ENCODE data around the gene CPLX4. TPM values are rescaled to one million over a fixed set of nuclear protein-coding genes. Genes with fewer than 3 reads are reported as not detected.

Gene CPLX4
- total RNA-seq, 1 donor from 2014 or later: not detected

- ATAC-seq (ENCODE audit: poor library complexity): no peak
These were observed 6.8 kb downstream of the CPLX4 start for GRCh38 chr18:59311631-59312030.

GRCh38 chr18:59308938-59309260 lies 9.6 kb downstream of the CPLX4 start:
- no peak for ATAC-seq (ENCODE audit: poor library complexity)
- DNase-seq: no peak
- intact Hi-C loops (cut with DNase I): loop anchor here (2.0 kb wide), 1 partner anchor 94 kb away; no protein-coding TSS in a partner anchor

More at GRCh38 chr18:59311631-59312030, 6.8 kb downstream of the CPLX4 start:
- intact Hi-C loops (cut with DNase I): no loop called here
- no peak for DNase-seq

DNA sequence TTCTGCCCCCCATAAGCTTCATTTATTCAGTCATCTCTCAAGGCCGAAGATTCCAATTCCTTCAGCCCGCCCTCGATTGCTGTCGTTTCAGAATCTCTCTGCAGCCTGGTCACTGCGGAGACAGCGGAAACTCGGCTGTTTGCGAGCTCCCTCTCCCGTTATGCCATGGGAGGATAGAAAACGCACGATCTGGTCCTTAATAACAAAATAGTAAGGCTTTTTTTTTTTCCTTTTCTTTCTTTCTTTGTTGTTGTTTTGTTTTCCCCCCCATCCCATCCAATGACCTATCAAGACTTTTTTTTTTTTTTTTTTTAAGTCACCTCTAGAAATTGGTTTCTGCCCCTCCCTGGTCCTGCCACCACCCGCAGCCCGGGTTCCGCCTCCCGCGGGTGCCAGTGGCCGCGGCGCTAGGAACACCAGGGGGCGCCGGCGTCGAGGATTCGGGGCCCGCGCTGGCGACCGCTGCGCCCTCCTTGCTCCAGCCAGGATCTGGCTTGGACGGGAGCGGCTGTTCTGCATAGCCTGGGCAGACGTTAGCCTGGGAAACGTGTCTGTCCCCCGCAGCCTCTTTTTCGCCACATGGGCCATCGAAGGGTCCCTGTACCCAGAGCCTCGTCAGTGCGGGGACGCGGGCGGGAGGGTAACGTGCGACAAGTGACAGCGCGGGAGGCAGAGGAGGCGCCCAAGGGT lies 10.1 kb downstream of the CPLX4 start:
- DNase-seq: peak; percentile 87
- peak; percentile 100 for ATAC-seq (ENCODE audit: poor library complexity)
- intact Hi-C loops (cut with DNase I): loop anchor here (2.0 kb wide), 1 partner anchor 94 kb away; no protein-coding TSS in a partner anchor

- intact Hi-C loops (cut with DNase I): no loop called here
- ATAC-seq (ENCODE audit: poor library complexity) (no peak), DNase-seq (no peak)
These were observed 11.8 kb downstream of the CPLX4 start for GRCh38 chr18:59306640-59307039.

GRCh38 chr18:59305295-59305694 lies 13.2 kb downstream of the CPLX4 start:
- intact Hi-C loops (cut with DNase I): no loop called here
- ATAC-seq (ENCODE audit: poor library complexity) (no peak), DNase-seq (no peak)

DNA sequence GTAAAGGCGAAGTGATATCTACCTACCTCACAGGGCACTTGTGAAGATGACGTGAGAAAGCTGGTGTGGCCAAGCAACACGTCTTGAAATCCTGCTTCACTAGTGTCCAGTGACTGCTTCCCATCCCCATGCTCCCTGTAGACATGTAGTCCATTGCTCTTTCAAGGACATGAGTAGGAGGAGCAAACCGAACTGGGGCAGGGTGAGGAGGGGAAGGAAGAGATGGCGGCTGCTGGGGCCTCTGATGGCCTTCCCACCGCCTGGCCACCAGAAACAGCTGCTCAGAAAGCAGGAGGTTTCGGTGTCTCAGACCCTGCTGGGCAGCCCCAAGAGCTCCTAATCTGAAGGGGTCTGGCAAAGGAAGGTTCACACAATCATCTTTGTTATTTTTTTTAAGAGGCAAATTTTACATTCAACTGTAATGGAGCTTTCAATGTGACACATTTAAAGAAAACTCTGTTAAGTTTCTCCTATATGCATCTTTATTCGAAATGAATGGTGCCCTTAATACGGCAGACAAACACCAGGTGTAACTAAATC lies 14.7 kb downstream of the CPLX4 start:
- ATAC-seq (ENCODE audit: poor library complexity) (no peak), DNase-seq (no peak)
- intact Hi-C loops (cut with DNase I): no loop called here

- no peak for DNase-seq
- ATAC-seq (ENCODE audit: poor library complexity): no peak
- intact Hi-C loops (cut with DNase I): no loop called here
These were observed 15.4 kb downstream of the CPLX4 start for GRCh38 chr18:59303006-59303405.

DNA sequence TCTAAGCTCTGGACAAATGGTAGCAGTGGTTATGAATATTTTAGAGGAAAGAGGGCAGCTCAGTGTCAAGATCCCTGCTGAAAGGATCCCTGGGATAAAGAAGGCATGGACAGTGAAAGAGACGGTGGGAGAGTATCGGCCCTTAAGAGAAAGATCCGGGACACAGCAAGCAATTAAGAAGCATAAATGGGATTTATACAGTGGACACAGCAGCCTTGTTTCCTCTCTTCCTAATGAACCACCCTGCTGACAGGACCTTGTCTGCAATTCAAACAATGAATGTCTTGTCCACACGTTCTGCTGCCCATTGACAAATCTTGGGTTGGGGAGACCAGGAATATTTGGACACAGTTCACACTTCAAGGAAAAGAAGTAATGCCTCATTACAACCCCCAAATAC lies 16.5 kb downstream of the CPLX4 start:
- ATAC-seq (ENCODE audit: poor library complexity): no peak
- intact Hi-C loops (cut with DNase I): no loop called here
- no peak for DNase-seq

GRCh38 chr18:59300676-59301285 lies 17.7 kb downstream of the CPLX4 start:
- DNase-seq (no peak), ATAC-seq (ENCODE audit: poor library complexity) (no peak)
- intact Hi-C loops (cut with DNase I): no loop called here

DNA sequence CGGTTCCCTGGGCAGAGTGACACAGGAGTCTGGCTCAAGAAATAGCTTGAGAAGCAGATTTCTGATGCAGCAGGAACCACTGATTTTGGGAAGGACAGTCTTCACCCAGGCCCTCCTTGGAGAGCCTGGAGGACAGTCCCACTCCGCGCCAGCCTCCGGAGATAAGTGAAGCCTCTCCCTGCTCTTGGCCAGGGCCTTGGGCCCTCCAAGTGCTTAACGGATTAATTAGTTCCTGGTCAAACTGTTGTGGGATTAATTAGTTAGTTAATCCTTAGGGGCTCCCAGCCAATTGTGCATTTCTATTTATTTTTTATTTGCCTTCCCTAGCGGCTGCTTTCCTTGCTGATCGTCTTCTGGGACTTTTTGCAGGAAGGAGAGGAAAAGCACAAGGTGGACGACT lies 19.6 kb downstream of the CPLX4 start:
- DNase-seq: no peak
- no peak for ATAC-seq (ENCODE audit: poor library complexity)
- intact Hi-C loops (cut with DNase I): no loop called here

- DNase-seq (no peak), ATAC-seq (ENCODE audit: poor library complexity) (no peak)
- intact Hi-C loops (cut with DNase I): no loop called here
These were observed 25.1 kb downstream of the CPLX4 start for GRCh38 chr18:59293317-59293716.

GRCh38 chr18:59286341-59286740 lies 32.1 kb downstream of the CPLX4 start:
- DNase-seq: no peak
- ATAC-seq (ENCODE audit: poor library complexity): no peak
- intact Hi-C loops (cut with DNase I): no loop called here

DNA sequence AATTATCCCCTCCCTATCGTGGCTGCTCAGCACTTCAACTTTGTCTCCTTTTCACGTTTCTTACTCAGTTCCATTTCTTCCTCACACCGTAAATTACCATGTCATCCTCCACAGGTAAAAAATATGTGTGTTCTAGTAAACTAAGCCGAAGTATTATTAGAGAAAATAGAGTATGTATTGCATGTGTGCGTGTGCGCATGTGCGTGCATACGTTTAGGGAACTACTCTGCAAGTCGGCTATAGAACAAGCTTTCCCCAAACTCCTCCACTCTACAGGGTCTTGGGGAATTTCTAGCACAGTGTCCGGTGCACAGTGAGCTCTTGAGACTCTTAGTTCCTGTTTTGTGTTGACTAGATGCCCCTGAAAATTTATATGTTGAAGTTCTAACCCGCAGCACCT lies 36.1 kb downstream of the CPLX4 start:
- DNase-seq: no peak
- intact Hi-C loops (cut with DNase I): no loop called here
- no peak for ATAC-seq (ENCODE audit: poor library complexity)

- intact Hi-C loops (cut with DNase I): no loop called here
- ATAC-seq (ENCODE audit: poor library complexity): no peak
- DNase-seq: no peak
These were observed 38.7 kb downstream of the CPLX4 start for GRCh38 chr18:59279722-59280121.

DNA sequence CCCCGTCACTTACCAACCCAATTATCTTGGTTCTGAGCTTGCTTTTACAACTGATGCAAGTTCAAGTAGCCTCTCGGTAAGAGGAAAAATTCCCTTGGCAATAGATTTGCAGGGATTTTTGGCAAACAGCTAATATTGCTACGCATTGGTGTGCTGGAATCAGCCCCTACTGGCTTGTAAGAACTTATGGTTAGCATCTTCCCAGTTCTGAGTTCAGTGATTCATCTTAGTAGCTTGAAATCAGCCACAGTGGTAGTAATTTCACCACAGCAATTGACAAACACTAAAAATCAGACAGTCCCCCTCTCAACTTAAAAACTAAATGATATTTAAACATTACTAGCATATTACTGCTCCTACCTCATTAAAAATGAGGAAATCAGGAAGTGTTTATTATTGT lies 39.3 kb downstream of the CPLX4 start:
- DNase-seq (no peak), ATAC-seq (ENCODE audit: poor library complexity) (no peak)
- intact Hi-C loops (cut with DNase I): no loop called here

DNA sequence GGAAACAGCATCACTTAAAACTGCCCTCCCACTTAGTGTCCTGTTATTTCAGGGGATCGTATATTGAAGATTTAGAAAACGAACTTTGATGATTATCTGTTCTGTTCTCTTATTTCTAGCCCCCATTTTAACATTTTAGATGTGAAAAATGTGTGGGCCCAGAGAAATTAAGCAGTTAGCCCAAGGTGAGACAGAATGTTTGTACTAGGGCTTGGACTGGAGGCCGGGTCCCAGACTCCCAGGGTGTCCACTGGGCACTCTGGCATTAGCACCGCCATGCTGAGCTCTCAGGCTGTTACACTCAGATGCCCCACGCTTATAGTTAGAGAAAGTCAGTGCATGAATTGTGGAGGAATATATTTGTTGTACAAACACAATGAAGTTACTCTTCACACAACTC lies 39.7 kb downstream of the CPLX4 start:
- ATAC-seq (ENCODE audit: poor library complexity): no peak
- no peak for DNase-seq
- intact Hi-C loops (cut with DNase I): no loop called here

GRCh38 chr18:59276047-59276446 lies 42.4 kb downstream of the CPLX4 start:
- intact Hi-C loops (cut with DNase I): no loop called here
- ATAC-seq (ENCODE audit: poor library complexity) (no peak), DNase-seq (no peak)

DNA sequence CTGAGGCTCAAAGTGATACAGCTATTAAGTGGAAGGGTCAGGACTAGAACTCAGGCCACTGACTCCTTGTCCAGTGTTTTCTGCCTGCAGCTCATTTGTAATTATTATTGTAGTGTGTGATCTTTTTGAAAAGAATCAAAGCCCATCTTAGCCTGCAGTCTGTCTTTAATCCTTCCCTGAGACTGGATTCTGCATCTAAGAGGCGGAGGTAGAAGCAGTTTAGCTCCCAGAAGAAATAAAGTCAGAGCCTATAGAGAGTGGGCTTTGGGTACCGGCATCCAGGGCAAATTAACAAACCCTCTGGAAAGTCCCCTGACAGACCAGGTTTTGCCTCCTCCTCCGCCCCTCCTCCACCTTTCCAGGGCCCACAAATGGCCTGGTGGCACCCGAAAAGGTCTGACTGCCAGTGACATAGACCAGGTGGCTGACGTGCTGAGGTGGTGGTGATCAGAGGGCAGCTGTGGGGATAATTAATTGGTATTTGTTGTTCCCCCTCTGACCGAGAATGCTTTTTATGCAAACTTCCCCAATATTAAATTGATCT lies 43.0 kb downstream of the CPLX4 start:
- DNase-seq (no peak), ATAC-seq (ENCODE audit: poor library complexity) (no peak)
- intact Hi-C loops (cut with DNase I): no loop called here

- ATAC-seq (ENCODE audit: poor library complexity): no peak
- DNase-seq: no peak
- intact Hi-C loops (cut with DNase I): no loop called here
These were observed 43.9 kb downstream of the CPLX4 start for GRCh38 chr18:59274533-59274928.
